A549 (cell line): ENCODE data around the gene PRELID3B. TPM values are rescaled to one million over a fixed set of nuclear protein-coding genes. Genes with fewer than 3 reads are reported as not detected.

Source experiments
- ATAC-seq, 2 experiments: fragments of 200-7000 bp in 1 of 2; fragments of >200 bp in 1 of 2; cut with Nextera tagmentation in 1 of 2; cut with Tn5 transposase in 1 of 2; 3 replicates each; pipeline versions ENCODE4 v1.8.0 to v1.9.1; 2018 to 2020; ENCODE audit warnings: mild to moderate bottlenecking in 1 of 2, moderate library complexity in 1 of 2
- CTCF ChIA-PET: fragments of 300-600 bp; sonication (Branson Sonifier 250); formaldehyde crosslinking; extraction: SDS; loops from one replicate; lab custom pipeline; 2021; ENCODE audit warnings: antibody characterized with exemption, inconsistent platforms; lab: Yijun Ruan, JAX
- POLR2A ChIA-PET: fragments of 350-600 bp; formaldehyde crosslinking; extraction: SDS; loops from one replicate; lab custom pipeline; 2021; ENCODE audit warnings: antibody characterized with exemption, inconsistent platforms; lab: Yijun Ruan, JAX
- DNase-seq, 2 experiments: peaks; one replicate each; pipeline versions ENCODE4 v3.0.0 to v3.0.0-alpha.2; 2011 to 2016; ENCODE audit warnings: low read depth in 1 of 2, low spot score in 1 of 2
- FAIRE-seq: peaks from 2 replicates; lab custom pipeline; 2011; peaks lifted over from hg19 to GRCh38; lab: Jason Lieb, UNC
- H3K27ac ChIP-seq, 2 experiments: fragments of >200 bp; sonication (Bioruptor Twin); formaldehyde crosslinking; 3 replicates each; pipeline ENCODE4 v1.5.1; 2016 to 2017
- H3K4me1 ChIP-seq: fragments of >200 bp; sonication (Bioruptor Twin); formaldehyde crosslinking; 3 replicates; pipeline ENCODE4 v1.6.1; 2016
- H3K4me2 ChIP-seq: fragments of >200 bp; sonication (Bioruptor Twin); formaldehyde crosslinking; 3 replicates; pipeline ENCODE4 v1.6.1; 2016
- H3K4me3 ChIP-seq: fragments of >200 bp; sonication (Bioruptor Twin); formaldehyde crosslinking; 3 replicates; pipeline ENCODE4 v1.5.1; 2016
- H3K9me3 ChIP-seq: fragments of >200 bp; sonication (Bioruptor Twin); formaldehyde crosslinking; 3 replicates; pipeline ENCODE4 v1.6.1; 2016
- CBX2 ChIP-seq: fragments of 200-600 bp; sonication (generic); IDR thresholded peaks from 2 replicates; pipeline ENCODE4 v1.6.1; 2016; ENCODE audit warnings: low read depth, mild to moderate bottlenecking, borderline replicate concordance
- CBX8 ChIP-seq: fragments of 200-600 bp; sonication (generic); IDR thresholded peaks from 2 replicates; pipeline ENCODE4 v1.6.1; 2016
- CHD2 ChIP-seq: fragments of 150-350 bp; IDR thresholded peaks from 2 replicates; pipeline ENCODE4 v1.6.1; 2014; ENCODE audit warnings: low read length; ENCODE audit not compliant: partially characterized antibody
- EHF ChIP-seq: fragments of 250-450 bp; sonication (Bioruptor Pico); IDR thresholded peaks from 2 replicates; pipeline ENCODE4 v1.5.0; 2020; ENCODE audit warnings: mild to moderate bottlenecking
- EHMT2 ChIP-seq: fragments of 200-600 bp; sonication (generic); IDR thresholded peaks from 2 replicates; pipeline ENCODE4 v1.6.1; 2016; ENCODE audit warnings: antibody characterized with exemption, low read depth, mild to moderate bottlenecking, moderate library complexity
- ESRRA ChIP-seq: fragments of 150-350 bp; IDR thresholded peaks from 2 replicates; pipeline ENCODE4 v1.6.1; 2014; ENCODE audit warnings: mild to moderate bottlenecking, low read length, borderline replicate concordance
- HEYL ChIP-seq: fragments of 250-450 bp; sonication (Bioruptor Pico); IDR thresholded peaks from 2 replicates; pipeline ENCODE4 v1.8.0; 2021; ENCODE audit warnings: mild to moderate bottlenecking, moderate library complexity
- HOXB5 ChIP-seq: fragments of 250-450 bp; sonication (Bioruptor Pico); IDR thresholded peaks from 2 replicates; pipeline ENCODE4 v1.5.0; 2020; ENCODE audit warnings: mild to moderate bottlenecking, moderate library complexity
- JUN ChIP-seq, 2 experiments: fragments of >200 bp; sonication (Bioruptor Twin); formaldehyde crosslinking; IDR thresholded peaks; 2 replicates in 1 of 2; 3 replicates in 1 of 2; pipeline ENCODE4 v1.6.1; 2016 to 2017
- PHF8 ChIP-seq: fragments of 200-600 bp; sonication (generic); IDR thresholded peaks from 2 replicates; pipeline ENCODE4 v1.6.1; 2016; ENCODE audit warnings: low read depth, mild to moderate bottlenecking, antibody characterized with exemption, moderate library complexity, borderline replicate concordance
- POLR2A ChIP-seq: IDR thresholded peaks from 2 replicates; pipeline ENCODE4 v1.6.1; 2012; ENCODE audit warnings: mild to moderate bottlenecking, low read length
- RAD21 ChIP-seq, 2 experiments: fragments of >200 bp in 1 of 2; sonication (Bioruptor Twin) in 1 of 2; formaldehyde crosslinking in 1 of 2; IDR thresholded peaks in 1 of 2; conservative IDR thresholded peaks in 1 of 2; 2 replicates in 1 of 2; 3 replicates in 1 of 2; pipeline ENCODE4 v1.6.1; 2012 to 2018; ENCODE audit warnings: inconsistent platforms in 1 of 2
- RNF2 ChIP-seq: fragments of 200-600 bp; sonication (generic); IDR thresholded peaks from 2 replicates; pipeline ENCODE4 v1.6.1; 2016; ENCODE audit warnings: low read depth, mild to moderate bottlenecking, antibody characterized with exemption, moderate library complexity, borderline replicate concordance
- SMC3 ChIP-seq: fragments of >200 bp; sonication (Bioruptor Twin); formaldehyde crosslinking; IDR thresholded peaks from 3 replicates; pipeline ENCODE4 v1.6.1; 2018; ENCODE audit warnings: inconsistent platforms
- ZC3H11A ChIP-seq: fragments of 450-650 bp; IDR thresholded peaks from 2 replicates; pipeline ENCODE4 v1.6.1; 2014; ENCODE audit warnings: antibody characterized with exemption, mild to moderate bottlenecking
- WGBS: methylation state at CpG from one replicate; pipeline ENCODE4 v1.1.6; 2017; ENCODE audit errors: missing lambda C conversion rate; 5-methylcytosine and 5-hydroxymethylcytosine counted together
- polyA minus RNA-seq: library from RNA; depleted of rRNA, polyadenylated mRNA; stranded (reverse); fragments of >200 nt; gene quantifications from 2 replicates; pipeline ENCODE4 v1.2.3, GENCODE V29; 2011; rRNA and poly(A)+ RNA removed
- polyA plus RNA-seq, 4 experiments: library from polyadenylated mRNA; depleted of rRNA in 3 of 4; stranded (reverse); fragments of >200 nt; fragmentation: RNase III in 1 of 4; extraction: RNeasy Plus Mini Kit Qiagen cat#74134 plus additional on column Dnase treatment in 1 of 4; gene quantifications; 2 replicates in 3 of 4; 3 replicates in 1 of 4; pipeline ENCODE4 v1.2.3, GENCODE V29; 2011 to 2017
- TF ChIP-seq, protein P1 (sequence below): fragments of 450-650 bp; IDR thresholded peaks from 2 replicates; pipeline ENCODE4 v1.6.1; 2014; ENCODE audit warnings: antibody characterized with exemption
- TF ChIP-seq, protein P2 (sequence below): IDR thresholded peaks from 2 replicates; pipeline ENCODE4 v1.6.1; 2012; ENCODE audit warnings: low read depth, borderline replicate concordance
- TF ChIP-seq, protein P3 (sequence below): IDR thresholded peaks from 2 replicates; pipeline ENCODE4 v1.6.1; 2012
- TF ChIP-seq, protein P4 (sequence below): fragments of >200 bp; sonication (Bioruptor Twin); formaldehyde crosslinking; IDR thresholded peaks from 3 replicates; pipeline ENCODE4 v1.6.1; 2016
- TF ChIP-seq, protein P5 (sequence below): fragments of >200 bp; sonication (Bioruptor Twin); formaldehyde crosslinking; IDR thresholded peaks from 3 replicates; pipeline ENCODE4 v1.5.1; 2016

PRELID3B gene
- polyA plus RNA-seq (2011; rRNA removed) = 119 and 143 TPM in 2 replicates
- polyA plus RNA-seq (2012; cell fraction: cytosol; rRNA removed) = 33.5 and 34.3 TPM in 2 replicates
- polyA plus RNA-seq (2012; cell fraction: nucleus; rRNA removed) = 7.6 and 11.3 TPM in 2 replicates
- 84.1 to 88.8 TPM (median 85.6 TPM) in 3 replicates for polyA plus RNA-seq (2017; fragmentation: RNase III; extraction: RNeasy Plus Mini Kit Qiagen cat#74134 plus additional on column Dnase treatment)
- 80.2 and 123 TPM in 2 replicates for polyA minus RNA-seq

DNA sequence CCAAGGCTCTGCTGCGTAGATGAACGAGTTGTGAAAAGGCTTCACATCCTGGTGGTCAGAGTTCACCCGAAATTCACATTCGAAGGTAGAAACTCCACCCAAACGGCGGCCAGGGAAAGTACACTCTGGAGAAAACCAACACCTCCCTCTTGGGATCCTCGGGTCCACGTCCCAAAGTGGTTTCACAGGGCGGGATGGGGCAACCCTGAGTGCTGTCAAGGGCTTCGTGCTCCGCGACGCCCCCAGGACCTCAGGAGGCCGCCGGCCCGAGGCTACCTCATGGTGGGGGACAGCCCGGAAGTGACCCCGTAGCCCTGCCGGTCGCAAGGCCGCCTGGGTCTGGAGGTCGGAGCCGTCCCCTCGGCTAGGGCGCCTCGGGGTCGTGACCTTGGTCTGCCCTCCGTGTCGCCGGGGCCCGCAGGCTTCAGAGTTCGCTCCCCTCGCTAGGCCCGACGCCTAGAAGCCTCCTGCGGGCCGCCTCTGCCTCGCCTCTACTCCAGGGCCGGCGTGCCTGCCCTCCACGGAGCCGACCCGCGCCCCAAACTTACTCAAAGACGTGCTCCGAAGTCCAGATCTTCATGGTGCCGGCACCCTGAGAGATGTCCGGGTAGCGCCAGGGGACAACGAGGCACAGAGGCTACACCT, at the start of gene PRELID3B:
TSS of gene PRELID3B (minus strand) at position 636 of the 645 bp plus-strand sequence. CDS start at position 580, 56 bp downstream.
- ATAC-seq (peak; percentile 80 to 81), FAIRE-seq (no peak)
- no peaks in the 10 kb centered on the region for H3K9me3 ChIP-seq
- POLR2A ChIA-PET = interaction anchor here (2.9 kb wide), 1 partner anchor 10 kb away, joined by 34 read pairs; the partner anchor contains the start of gene ATP5F1E
- H3K27ac ChIP-seq = peak within 1 kb of the TSS; percentile 93 to 94
- H3K4me1 ChIP-seq = peaks cover 35% of the 10 kb centered on the region
- 0% methylated on average over 6 of the region's 50 CpGs for WGBS
- CTCF ChIA-PET = interaction anchor here (0.6 to 2.5 kb wide), 3 partner anchors 8 to 13 kb away, joined by 3 to 6 read pairs (median 4); partner anchors contain the start of gene ATP5F1E
- TF ChIP-seq, protein P1, sequence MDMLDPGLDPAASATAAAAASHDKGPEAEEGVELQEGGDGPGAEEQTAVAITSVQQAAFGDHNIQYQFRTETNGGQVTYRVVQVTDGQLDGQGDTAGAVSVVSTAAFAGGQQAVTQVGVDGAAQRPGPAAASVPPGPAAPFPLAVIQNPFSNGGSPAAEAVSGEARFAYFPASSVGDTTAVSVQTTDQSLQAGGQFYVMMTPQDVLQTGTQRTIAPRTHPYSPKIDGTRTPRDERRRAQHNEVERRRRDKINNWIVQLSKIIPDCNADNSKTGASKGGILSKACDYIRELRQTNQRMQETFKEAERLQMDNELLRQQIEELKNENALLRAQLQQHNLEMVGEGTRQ = peak; percentile 39; the same call in 1 of the 2 replicates
- TF ChIP-seq RNF2 = 0 out of 2 replicates have a peak, but pooled peaks have one; percentile 66
- TF ChIP-seq CBX8 = no peak
- no peak for TF ChIP-seq ZC3H11A
- peak; percentile 34; the same call in 1 of the 2 replicates for TF ChIP-seq HEYL (CRISPR knock-in tag)
- 0 out of 2 replicates have a peak, but pooled peaks have one; percentile 37 for TF ChIP-seq ESRRA
- peak; percentile 99 for TF ChIP-seq PHF8
- 0 out of 2 replicates have a peak, but pooled peaks have one; percentile 63 for TF ChIP-seq HOXB5 (CRISPR knock-in tag)
- TF ChIP-seq, protein P2, sequence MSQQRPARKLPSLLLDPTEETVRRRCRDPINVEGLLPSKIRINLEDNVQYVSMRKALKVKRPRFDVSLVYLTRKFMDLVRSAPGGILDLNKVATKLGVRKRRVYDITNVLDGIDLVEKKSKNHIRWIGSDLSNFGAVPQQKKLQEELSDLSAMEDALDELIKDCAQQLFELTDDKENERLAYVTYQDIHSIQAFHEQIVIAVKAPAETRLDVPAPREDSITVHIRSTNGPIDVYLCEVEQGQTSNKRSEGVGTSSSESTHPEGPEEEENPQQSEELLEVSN = peak; percentile 70; the same call in 1 of the 2 replicates
- TF ChIP-seq EHMT2 = no peak
- TF ChIP-seq, protein P3, sequence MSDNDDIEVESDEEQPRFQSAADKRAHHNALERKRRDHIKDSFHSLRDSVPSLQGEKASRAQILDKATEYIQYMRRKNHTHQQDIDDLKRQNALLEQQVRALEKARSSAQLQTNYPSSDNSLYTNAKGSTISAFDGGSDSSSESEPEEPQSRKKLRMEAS = peak; percentile 83
- TF ChIP-seq JUN (IDR thresholded peaks at IDR 0.05) = peak; percentile 42 to 64; a peak in 3 of 5 replicates
- TF ChIP-seq CBX2 = no peak
- TF ChIP-seq, protein P4, sequence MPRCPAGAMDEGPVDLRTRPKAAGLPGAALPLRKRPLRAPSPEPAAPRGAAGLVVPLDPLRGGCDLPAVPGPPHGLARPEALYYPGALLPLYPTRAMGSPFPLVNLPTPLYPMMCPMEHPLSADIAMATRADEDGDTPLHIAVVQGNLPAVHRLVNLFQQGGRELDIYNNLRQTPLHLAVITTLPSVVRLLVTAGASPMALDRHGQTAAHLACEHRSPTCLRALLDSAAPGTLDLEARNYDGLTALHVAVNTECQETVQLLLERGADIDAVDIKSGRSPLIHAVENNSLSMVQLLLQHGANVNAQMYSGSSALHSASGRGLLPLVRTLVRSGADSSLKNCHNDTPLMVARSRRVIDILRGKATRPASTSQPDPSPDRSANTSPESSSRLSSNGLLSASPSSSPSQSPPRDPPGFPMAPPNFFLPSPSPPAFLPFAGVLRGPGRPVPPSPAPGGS = peak; percentile 68; the same call in 1 of the 3 replicates
- TF ChIP-seq POLR2A = 0 out of 2 replicates have a peak, but pooled peaks have one; percentile 24
- TF ChIP-seq, all 56 proteins: peak for 11
- peak within 1 kb of the TSS; percentile 92 for H3K4me2 ChIP-seq
- H3K4me3 ChIP-seq = peak within 1 kb of the TSS; percentile 86
- DNase-seq = peak; percentile 30 to 52

DNA sequence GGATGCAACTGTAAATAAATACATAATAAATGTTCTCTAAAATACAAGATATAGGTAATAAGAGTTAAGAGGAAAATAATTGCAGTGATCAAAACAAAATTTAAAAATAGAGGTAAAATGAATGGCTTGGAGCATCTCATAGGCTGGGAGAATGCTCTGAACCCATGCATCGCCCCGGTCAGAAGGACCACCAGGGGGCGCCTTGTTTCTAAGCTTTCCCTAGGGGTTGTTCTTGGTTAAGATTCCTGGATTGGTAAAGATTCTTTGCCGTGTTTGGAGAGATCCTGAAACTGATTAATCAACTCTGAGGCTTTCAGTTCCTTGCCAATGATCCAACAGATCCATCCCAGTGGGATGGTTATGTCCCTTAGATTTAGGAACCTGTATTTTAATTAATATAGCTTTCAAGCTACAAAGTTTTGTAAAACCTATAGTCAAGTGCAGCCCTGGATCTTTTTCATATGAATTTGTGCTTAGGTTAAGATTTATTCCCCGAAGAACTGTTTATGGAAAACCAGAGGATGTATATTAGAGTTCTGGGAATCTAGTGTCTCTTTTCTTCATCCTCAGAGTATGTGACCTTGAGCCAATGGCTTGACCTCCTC, 45.3 kb upstream of the PRELID3B start:
- FAIRE-seq = peak; percentile 72
- TF ChIP-seq SMC3 (peak; percentile 95), CHD2 (no peak), EHF (CRISPR knock-in tag) (no peak), RAD21 (conservative IDR thresholded peaks at IDR 0.05 in 1 of 2, IDR thresholded peaks at IDR 0.05 in 1 of 2) (peak; percentile 83 to 88)
- TF ChIP-seq, protein P5, sequence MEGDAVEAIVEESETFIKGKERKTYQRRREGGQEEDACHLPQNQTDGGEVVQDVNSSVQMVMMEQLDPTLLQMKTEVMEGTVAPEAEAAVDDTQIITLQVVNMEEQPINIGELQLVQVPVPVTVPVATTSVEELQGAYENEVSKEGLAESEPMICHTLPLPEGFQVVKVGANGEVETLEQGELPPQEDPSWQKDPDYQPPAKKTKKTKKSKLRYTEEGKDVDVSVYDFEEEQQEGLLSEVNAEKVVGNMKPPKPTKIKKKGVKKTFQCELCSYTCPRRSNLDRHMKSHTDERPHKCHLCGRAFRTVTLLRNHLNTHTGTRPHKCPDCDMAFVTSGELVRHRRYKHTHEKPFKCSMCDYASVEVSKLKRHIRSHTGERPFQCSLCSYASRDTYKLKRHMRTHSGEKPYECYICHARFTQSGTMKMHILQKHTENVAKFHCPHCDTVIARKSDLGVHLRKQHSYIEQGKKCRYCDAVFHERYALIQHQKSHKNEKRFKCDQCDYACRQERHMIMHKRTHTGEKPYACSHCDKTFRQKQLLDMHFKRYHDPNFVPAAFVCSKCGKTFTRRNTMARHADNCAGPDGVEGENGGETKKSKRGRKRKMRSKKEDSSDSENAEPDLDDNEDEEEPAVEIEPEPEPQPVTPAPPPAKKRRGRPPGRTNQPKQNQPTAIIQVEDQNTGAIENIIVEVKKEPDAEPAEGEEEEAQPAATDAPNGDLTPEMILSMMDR = peak; percentile 84
- ChIA-PET CTCF (interaction anchor here (0.5 to 3.3 kb wide), 57 partner anchors 9 to 1405 kb away, joined by 3 to 37 read pairs (median 4); partner anchors contain the start of genes ATP5F1E and GNAS), POLR2A (no interaction called here)
- Histone ChIP-seq H3K4me2 (no peak overlapping the region), H3K4me1 (no peaks in the 10 kb centered on the region), H3K9me3 (no peaks in the 10 kb centered on the region), H3K4me3 (no peak overlapping the region), H3K27ac (no peak overlapping the region)
- peak; percentile 66 to 70 for DNase-seq
- WGBS = under 1% methylated on average over 5 of the region's 5 CpGs
- peak; percentile 89 to 97; a peak in 5 of 6 replicates for ATAC-seq
